IPS DF 6.9 (cell line): ENCODE data around the gene GCG.

Source experiments
- DNase-seq: peaks from one replicate; pipeline ENCODE4 v3.0.0-alpha.2; 2013; ENCODE audit warnings: low read depth, low spot score
- H3K27ac ChIP-seq: one replicate; pipeline ENCODE4 v1.5.1; 2013; ENCODE audit warnings: low read length, control low read depth
- H3K27me3 ChIP-seq: 2 replicates; pipeline ENCODE4 v1.6.1; 2013; ENCODE audit warnings: mild to moderate bottlenecking, low read length; ENCODE audit not compliant: control insufficient read depth, insufficient read depth
- H3K36me3 ChIP-seq: 2 replicates; pipeline ENCODE4 v1.6.1; 2013; ENCODE audit warnings: low read length; ENCODE audit not compliant: control insufficient read depth, insufficient read depth
- H3K4me1 ChIP-seq: 2 replicates; pipeline ENCODE4 v1.6.1; 2013; ENCODE audit warnings: low read length; ENCODE audit not compliant: control insufficient read depth, insufficient read depth
- H3K4me3 ChIP-seq: 2 replicates; pipeline ENCODE4 v1.5.1; 2013; ENCODE audit warnings: mild to moderate bottlenecking, low read length
- H3K9me3 ChIP-seq: 2 replicates; pipeline ENCODE4 v1.6.1; 2013; ENCODE audit warnings: low read length, inconsistent platforms; ENCODE audit not compliant: control insufficient read depth, insufficient read depth
- WGBS: extraction: QIAGEN DNeasy Blood & Tissue Kit; methylation state at CpG from one replicate; pipeline ENCODE4 v1.1.7; 2013; ENCODE audit warnings: mixed read lengths, missing lambda C conversion rate; ENCODE audit not compliant: insufficient read length, insufficient coverage; 5-methylcytosine and 5-hydroxymethylcytosine counted together

GCG gene

GRCh38 chr2:162182395-162182794 lies 30.3 kb upstream of the GCG start:
- Histone ChIP-seq H3K4me1 (no peaks in the 10 kb centered on the region), H3K27me3 (no peaks in the 10 kb centered on the region), H3K36me3 (no peaks in the 10 kb centered on the region), H3K9me3 (no peaks in the 10 kb centered on the region), H3K27ac (no peak overlapping the region), H3K4me3 (no peak overlapping the region)
- DNase-seq, result no peak
- no CpG with 5 or more reads among the region's 2 CpGs for WGBS

DNA sequence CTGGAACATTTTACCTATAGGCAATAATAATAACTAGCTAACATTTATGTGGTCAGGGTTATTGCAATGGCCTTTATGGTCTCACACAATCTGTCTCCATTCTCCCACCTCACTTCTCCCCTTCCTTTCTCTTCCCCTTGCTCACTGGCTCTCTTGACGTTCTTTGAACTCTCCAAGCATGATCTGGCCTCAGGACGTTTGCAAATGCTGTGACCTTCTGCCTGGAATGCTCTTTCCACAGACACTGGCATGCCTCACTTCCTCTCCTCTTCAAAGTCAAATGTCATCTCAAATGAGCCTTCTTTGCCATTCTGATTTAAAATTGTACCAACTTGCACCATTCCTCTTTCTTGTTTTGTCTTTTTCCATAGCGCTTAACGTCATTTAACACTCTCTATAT lies 25.3 kb upstream of the GCG start:
- 100% methylated on average over 2 of the region's 4 CpGs for WGBS
- Histone ChIP-seq H3K9me3 (no peaks in the 10 kb centered on the region), H3K36me3 (no peaks in the 10 kb centered on the region), H3K27ac (no peak overlapping the region), H3K27me3 (no peaks in the 10 kb centered on the region), H3K4me1 (no peaks in the 10 kb centered on the region), H3K4me3 (no peak overlapping the region)
- DNase-seq, result no peak

GRCh38 chr2:162175714-162176113 lies 23.7 kb upstream of the GCG start:
- peaks cover 1% of the 10 kb centered on the region; the same call in 1 of the 2 replicates for H3K4me1 ChIP-seq
- H3K36me3 ChIP-seq, result no peaks in the 10 kb centered on the region
- H3K9me3 ChIP-seq, result no peaks in the 10 kb centered on the region
- no CpG with 5 or more reads among the region's 3 CpGs for WGBS
- no peaks in the 10 kb centered on the region for H3K27me3 ChIP-seq
- H3K4me3 ChIP-seq, result no peak overlapping the region
- no peak for DNase-seq
- no peak overlapping the region for H3K27ac ChIP-seq

DNA sequence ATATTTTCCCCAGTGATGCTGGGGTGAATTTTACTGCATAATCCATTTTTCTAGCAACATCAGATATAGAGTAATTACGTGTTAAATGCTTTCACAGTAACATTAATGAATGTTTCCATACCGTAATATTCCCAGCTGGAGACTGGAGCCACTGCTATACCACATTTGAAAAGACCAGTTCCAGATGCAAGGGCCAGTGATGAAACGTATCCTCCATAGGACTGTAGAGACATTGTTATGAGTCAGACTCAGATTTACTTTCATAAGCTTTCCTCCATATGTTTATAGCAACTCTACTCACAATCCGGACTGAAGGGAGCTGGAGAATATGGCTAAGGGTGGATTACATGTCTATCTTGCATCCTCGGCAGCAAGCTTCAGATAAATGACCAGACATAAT lies 22.7 kb upstream of the GCG start:
- no peak for DNase-seq
- Histone ChIP-seq H3K4me3 (no peak overlapping the region), H3K27me3 (no peaks in the 10 kb centered on the region), H3K4me1 (peaks cover 1% of the 10 kb centered on the region; the same call in 1 of the 2 replicates), H3K9me3 (no peaks in the 10 kb centered on the region), H3K36me3 (no peaks in the 10 kb centered on the region), H3K27ac (no peak overlapping the region)
- WGBS, result no CpG with 5 or more reads among the region's 5 CpGs

DNA sequence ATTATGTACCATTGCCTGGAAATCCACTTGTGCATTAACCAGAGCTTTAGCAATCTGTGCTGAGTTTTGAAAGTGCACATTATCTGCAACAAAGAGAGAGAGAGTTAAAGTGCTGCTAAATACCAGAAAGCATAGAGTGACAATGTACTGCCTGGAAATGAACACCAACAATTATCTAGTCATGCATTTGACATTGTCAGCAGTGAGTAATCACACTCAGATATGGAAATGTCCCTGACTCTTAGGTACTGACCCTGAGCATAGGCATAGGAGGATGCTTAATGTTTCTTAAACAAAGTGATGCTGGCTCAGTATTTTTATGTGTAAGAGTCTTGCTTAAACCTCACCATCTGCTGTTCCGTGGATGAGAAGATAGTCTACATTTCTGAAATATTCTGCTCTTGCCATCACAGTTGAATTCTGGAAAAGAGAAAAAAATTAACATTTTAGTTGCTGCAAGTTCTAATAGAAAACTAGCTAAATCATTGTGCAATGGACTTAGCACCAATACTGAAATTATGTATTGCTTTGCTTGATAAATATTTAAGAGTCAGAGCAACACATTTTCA lies 20.8 kb upstream of the GCG start:
- H3K36me3 ChIP-seq, result no peaks in the 10 kb centered on the region
- H3K27ac ChIP-seq, result no peak overlapping the region
- WGBS, result no CpG with 5 or more reads among the region's 1 CpG
- DNase-seq, result no peak
- no peaks in the 10 kb centered on the region for H3K9me3 ChIP-seq
- H3K27me3 ChIP-seq, result no peaks in the 10 kb centered on the region
- H3K4me3 ChIP-seq, result no peak overlapping the region
- H3K4me1 ChIP-seq, result peaks cover 1% of the 10 kb centered on the region; the same call in 1 of the 2 replicates

- Histone ChIP-seq H3K36me3 (no peaks in the 10 kb centered on the region), H3K4me3 (no peak overlapping the region), H3K27ac (no peak overlapping the region), H3K9me3 (no peaks in the 10 kb centered on the region), H3K27me3 (no peaks in the 10 kb centered on the region), H3K4me1 (peaks cover 1% of the 10 kb centered on the region; the same call in 1 of the 2 replicates)
- WGBS, result no CpG with 5 or more reads among the region's 4 CpGs
- no peak for DNase-seq
These were observed 14.7 kb upstream of the GCG start for GRCh38 chr2:162166745-162167144.

DNA sequence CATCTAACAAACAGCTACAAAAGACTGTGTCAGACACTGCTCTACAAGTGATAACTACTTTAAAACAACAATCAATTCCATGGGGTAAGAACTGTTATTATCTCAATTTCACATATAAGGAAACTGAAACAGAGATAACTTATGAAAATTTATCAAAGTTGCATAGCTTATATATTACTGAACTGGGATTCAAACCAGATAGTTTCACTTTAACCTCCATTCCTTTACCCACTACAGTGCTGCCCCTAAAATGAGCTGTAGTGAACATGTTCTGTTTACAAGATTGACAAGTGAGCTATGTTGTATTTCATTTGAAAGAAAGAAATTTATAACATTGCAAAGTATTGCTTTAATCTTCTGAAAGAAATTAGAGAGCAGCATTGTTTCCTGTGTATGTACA lies 14.1 kb upstream of the GCG start:
- Histone ChIP-seq H3K36me3 (no peaks in the 10 kb centered on the region), H3K4me3 (no peak overlapping the region), H3K27ac (no peak overlapping the region), H3K4me1 (peaks cover 1% of the 10 kb centered on the region; the same call in 1 of the 2 replicates), H3K9me3 (no peaks in the 10 kb centered on the region), H3K27me3 (no peaks in the 10 kb centered on the region)
- no peak for DNase-seq

DNA sequence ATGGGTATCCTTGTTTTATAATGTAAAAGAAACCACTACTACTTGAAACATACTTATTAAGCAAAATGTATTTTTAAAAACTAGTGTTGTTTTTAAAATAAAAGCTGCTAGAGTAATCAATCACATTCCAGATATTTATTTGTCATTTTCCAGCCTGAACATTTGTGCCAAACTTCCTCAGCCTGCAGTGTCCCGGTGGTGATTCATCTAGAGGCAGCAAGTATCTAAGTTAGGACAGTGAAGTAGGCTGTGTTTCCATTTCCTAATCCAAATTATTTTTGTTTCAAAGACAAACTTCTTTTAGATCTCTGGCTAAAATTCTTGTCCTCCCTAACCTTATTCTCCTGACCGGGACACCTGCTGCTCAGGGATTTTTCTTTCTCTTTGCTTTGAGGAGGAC lies 12.8 kb upstream of the GCG start:
- WGBS, result no CpG with 5 or more reads among the region's 2 CpGs
- no peaks in the 10 kb centered on the region for H3K27me3 ChIP-seq
- no peaks in the 10 kb centered on the region for H3K9me3 ChIP-seq
- no peak overlapping the region for H3K4me3 ChIP-seq
- H3K36me3 ChIP-seq, result no peaks in the 10 kb centered on the region
- no peaks in the 10 kb centered on the region for H3K4me1 ChIP-seq
- H3K27ac ChIP-seq, result no peak overlapping the region
- DNase-seq, result no peak

DNA sequence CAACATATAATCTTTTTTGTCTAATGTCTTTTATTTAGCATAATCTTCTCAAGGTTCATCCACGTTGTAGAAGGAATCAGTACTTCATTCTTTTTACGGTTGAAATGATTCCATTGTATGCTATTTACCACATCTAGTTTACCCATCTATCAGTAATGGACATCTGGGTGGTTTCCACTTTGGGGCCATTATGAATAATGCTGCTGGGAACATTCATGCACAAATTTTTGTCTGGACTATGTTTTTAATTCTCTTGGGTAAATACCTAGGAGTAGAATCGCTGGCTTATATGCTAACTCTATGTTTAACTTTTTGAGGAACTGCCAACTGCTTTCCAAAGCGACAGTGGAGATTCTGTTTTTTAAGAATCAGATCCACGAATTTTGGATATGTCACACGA lies 7.4 kb upstream of the GCG start:
- WGBS, result no CpG with 5 or more reads among the region's 6 CpGs
- H3K27me3 ChIP-seq, result no peaks in the 10 kb centered on the region
- DNase-seq, result no peak
- no peaks in the 10 kb centered on the region for H3K36me3 ChIP-seq
- H3K27ac ChIP-seq, result no peak overlapping the region
- H3K9me3 ChIP-seq, result no peaks in the 10 kb centered on the region
- no peak overlapping the region for H3K4me3 ChIP-seq
- H3K4me1 ChIP-seq, result no peaks in the 10 kb centered on the region

DNA sequence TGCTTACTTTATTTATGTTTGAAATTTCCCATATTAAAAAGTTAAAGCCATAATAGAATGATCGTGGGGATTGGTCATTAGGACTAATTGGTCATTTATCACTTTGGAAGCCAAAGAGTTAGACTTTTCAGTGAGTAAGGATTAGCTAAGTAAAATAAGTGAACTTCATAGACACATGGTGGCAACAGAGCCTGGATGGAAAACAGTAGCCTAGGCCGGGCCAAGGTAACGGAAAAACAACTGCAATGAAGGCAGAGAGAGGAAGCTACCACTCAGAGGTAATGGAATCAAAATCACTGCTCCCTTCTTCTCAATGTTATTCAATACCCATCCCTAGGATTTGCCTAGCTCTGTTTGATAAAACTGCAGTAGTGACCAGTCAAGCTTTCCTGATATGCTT lies 4.1 kb upstream of the GCG start:
- no peak for DNase-seq
- Histone ChIP-seq H3K4me1 (no peaks in the 10 kb centered on the region), H3K36me3 (no peaks in the 10 kb centered on the region), H3K9me3 (no peaks in the 10 kb centered on the region), H3K27ac (no peak overlapping the region), H3K27me3 (no peaks in the 10 kb centered on the region), H3K4me3 (no peak overlapping the region)
- no CpG with 5 or more reads among the region's 3 CpGs for WGBS

DNA sequence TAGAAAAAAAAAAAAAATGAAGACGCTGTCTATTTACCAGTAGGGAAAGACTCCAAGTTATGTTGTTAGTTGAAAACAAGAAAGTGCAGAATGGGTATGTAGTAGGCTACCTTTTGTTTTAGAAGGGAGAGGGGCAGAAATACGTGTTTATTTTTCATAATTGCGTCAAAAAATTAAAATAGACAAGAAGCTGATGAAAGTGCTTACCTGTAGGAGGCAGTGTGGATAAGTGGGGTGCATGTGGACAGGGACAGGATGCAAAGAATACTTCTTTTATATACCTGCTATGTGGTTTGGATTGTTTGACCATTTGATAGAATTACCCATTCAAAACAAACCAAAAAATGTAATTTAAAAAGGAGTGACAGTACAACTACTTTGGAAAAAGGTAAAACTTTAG lies 3.0 kb upstream of the GCG start:
- DNase-seq, result no peak
- no peak overlapping the region for H3K27ac ChIP-seq
- H3K36me3 ChIP-seq, result no peaks in the 10 kb centered on the region
- H3K9me3 ChIP-seq, result no peaks in the 10 kb centered on the region
- WGBS, result no CpG with 5 or more reads among the region's 3 CpGs
- H3K27me3 ChIP-seq, result no peaks in the 10 kb centered on the region
- no peaks in the 10 kb centered on the region for H3K4me1 ChIP-seq
- H3K4me3 ChIP-seq, result no peak overlapping the region
